ENCODE results near the gene CLHC1.
A peak's percentile ranks its signal among the peaks of the same experiment; 100 is the strongest.
"Not testable (repeated sequence)": the region's sequence is repeated elsewhere in the genome, so short reads cannot be mapped to it uniquely, and the experiment has no call there.

CLHC1 gene

GRCh38 chr2:55232084-55232862 is at the start of gene CLHC1, which contains the start of gene RPS27A:
CLHC1 (minus strand) TSS chr2:55232293; CDS start chr2:55222411, 9,882 bp downstream.
RPS27A (plus strand) TSS chr2:55232688; CDS start chr2:55232825, 137 bp downstream.
- H3K27ac Mint-ChIP-seq, result peak within 1 kb of the TSS; percentile 97
- H3K36me3 Mint-ChIP-seq, result peaks cover 25% of the 10 kb centered on the region
- no peaks in the 10 kb centered on the region for H3K9me3 Mint-ChIP-seq
- H3K4me1 Mint-ChIP-seq, result peaks cover 53% of the 10 kb centered on the region
- peak within 1 kb of the TSS; percentile 100 for H3K4me3 Mint-ChIP-seq
- no peaks in the 10 kb centered on the region for H3K27me3 Mint-ChIP-seq
- peak; percentile 94 for ATAC-seq

DNA sequence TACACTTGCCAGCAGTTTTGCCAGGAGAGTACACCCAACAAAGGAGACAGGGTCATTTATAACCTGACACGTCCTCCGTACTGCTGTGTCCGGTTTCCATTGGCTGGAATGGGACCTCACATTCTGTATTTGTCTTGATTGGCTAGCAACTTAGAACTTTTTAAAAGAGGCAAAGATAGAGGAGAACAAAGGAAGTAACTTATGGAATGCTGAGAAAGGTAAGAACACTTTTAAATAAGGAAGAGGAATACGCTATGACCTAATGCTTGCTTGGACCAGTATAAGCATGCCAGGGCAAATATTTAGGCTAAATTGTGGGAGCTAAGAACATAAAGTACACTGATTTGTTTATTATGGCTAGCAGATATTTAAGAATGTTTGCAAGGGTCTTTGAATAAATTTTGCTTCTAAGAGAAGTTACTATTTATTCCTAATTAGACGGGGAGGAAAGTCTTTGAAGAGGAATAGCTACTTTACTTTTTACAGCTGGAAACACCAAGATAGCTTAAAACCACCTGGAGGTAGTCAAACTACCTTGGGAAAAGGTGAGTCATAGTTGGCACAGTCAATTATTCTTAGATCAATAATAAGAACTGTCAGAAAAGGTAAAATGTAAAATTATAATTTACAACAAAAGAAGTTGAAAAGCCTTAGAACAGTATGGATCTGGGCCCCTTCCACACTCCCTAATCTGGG is 48.9 kb upstream of the CLHC1 start:
- Mint-ChIP-seq H3K4me1 (peaks cover 18% of the 10 kb centered on the region), H3K4me3 (peak overlapping the region; percentile 54), H3K27ac (peak overlapping the region; percentile 96)
- not testable (repeated sequence) for H3K36me3 Mint-ChIP-seq, H3K9me3 Mint-ChIP-seq, ATAC-seq, H3K27me3 Mint-ChIP-seq

DNA sequence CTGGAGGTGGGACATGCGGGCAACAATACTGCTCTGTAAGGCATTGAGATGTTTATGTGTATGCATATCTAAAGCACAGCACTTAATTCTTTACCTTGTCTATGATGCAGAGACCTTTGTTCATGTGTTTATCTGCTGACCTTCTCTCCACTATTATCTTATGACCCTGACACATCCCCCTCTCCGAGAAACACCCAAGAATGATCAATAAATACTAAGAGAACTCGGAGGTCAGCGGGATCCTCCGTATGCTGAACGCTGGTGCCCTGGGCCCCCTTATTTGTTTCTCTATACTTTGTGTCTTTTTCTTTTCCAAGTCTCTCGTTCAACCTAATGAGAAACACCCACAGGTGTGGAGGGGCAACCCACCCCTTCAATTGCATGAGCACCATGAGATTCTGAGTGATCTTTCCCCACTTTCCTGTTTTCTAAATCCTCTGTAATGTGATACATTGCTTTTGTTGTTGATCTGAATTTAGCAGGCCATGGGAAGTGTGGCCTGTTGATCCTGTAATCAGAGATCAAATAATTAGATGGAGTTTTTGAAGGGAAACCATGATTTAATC is 47.8 kb upstream of the CLHC1 start:
- H3K36me3 Mint-ChIP-seq, H3K27me3 Mint-ChIP-seq, H3K4me3 Mint-ChIP-seq, H3K9me3 Mint-ChIP-seq, ATAC-seq, H3K27ac Mint-ChIP-seq: not testable (repeated sequence)
- H3K4me1 Mint-ChIP-seq, result peaks cover 14% of the 10 kb centered on the region

- H3K27me3 Mint-ChIP-seq, H3K36me3 Mint-ChIP-seq, H3K9me3 Mint-ChIP-seq, ATAC-seq, H3K27ac Mint-ChIP-seq, H3K4me3 Mint-ChIP-seq: not testable (repeated sequence)
- H3K4me1 Mint-ChIP-seq, result peaks cover 11% of the 10 kb centered on the region
Measured at GRCh38 chr2:55279214-55279835, 47.2 kb upstream of the CLHC1 start.

- Mint-ChIP-seq H3K36me3 (no peaks in the 10 kb centered on the region), H3K4me1 (no peaks in the 10 kb centered on the region), H3K27ac (no peak overlapping the region), H3K9me3 (no peaks in the 10 kb centered on the region), H3K4me3 (no peak overlapping the region), H3K27me3 (no peaks in the 10 kb centered on the region)
- ATAC-seq, result no peak
Measured at GRCh38 chr2:55277310-55277709, 45.2 kb upstream of the CLHC1 start.

GRCh38 chr2:55274346-55274745 is 42.3 kb upstream of the CLHC1 start:
- not testable (repeated sequence) for H3K9me3 Mint-ChIP-seq, H3K27ac Mint-ChIP-seq, ATAC-seq, H3K4me3 Mint-ChIP-seq, H3K36me3 Mint-ChIP-seq, H3K27me3 Mint-ChIP-seq
- peaks cover 10% of the 10 kb centered on the region for H3K4me1 Mint-ChIP-seq

DNA sequence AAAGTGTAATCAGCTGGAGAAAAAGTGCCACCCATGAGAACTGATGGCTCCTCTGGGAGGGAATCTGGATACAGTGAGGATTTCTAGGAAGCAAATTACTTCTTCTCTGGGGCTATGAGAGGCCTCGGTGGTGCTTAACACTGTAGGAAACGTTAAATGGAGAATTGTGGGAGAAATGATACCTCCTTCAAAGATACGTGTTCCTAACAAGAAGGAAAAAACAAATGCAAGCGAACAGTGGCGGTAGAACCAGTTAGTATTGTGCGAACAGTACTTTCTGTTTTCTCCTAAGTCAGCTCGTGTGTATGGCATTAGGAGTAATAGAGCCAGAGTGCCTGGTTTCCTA is 37.5 kb upstream of the CLHC1 start:
- Mint-ChIP-seq H3K4me3 (peak overlapping the region; percentile 88), H3K36me3 (peaks cover 2% of the 10 kb centered on the region), H3K27ac (peak overlapping the region; percentile 96), H3K27me3 (no peaks in the 10 kb centered on the region), H3K9me3 (no peaks in the 10 kb centered on the region), H3K4me1 (peaks cover 20% of the 10 kb centered on the region)
- no peak for ATAC-seq

GRCh38 chr2:55268907-55269644 is 37.0 kb upstream of the CLHC1 start, which contains the start of gene MTIF2:
MTIF2 (minus strand) TSS chr2:55269231; CDS start chr2:55263858, 5,373 bp downstream.
- peaks cover 8% of the 10 kb centered on the region for H3K36me3 Mint-ChIP-seq
- H3K9me3 Mint-ChIP-seq, result no peaks in the 10 kb centered on the region
- H3K27ac Mint-ChIP-seq, result peak within 1 kb of the TSS; percentile 96
- no peaks in the 10 kb centered on the region for H3K27me3 Mint-ChIP-seq
- peaks cover 20% of the 10 kb centered on the region for H3K4me1 Mint-ChIP-seq
- ATAC-seq, result peak; percentile 99
- peak within 1 kb of the TSS; percentile 88 for H3K4me3 Mint-ChIP-seq

- peak overlapping the region; percentile 88 for H3K4me3 Mint-ChIP-seq
- H3K9me3 Mint-ChIP-seq, result no peaks in the 10 kb centered on the region
Measured at GRCh38 chr2:55268288-55268906, 36.3 kb upstream of the CLHC1 start.

GRCh38 chr2:55259586-55259985 is 27.5 kb upstream of the CLHC1 start:
- not testable (repeated sequence) for H3K9me3 Mint-ChIP-seq, H3K27me3 Mint-ChIP-seq, H3K27ac Mint-ChIP-seq, H3K4me1 Mint-ChIP-seq, ATAC-seq, H3K4me3 Mint-ChIP-seq
- peaks cover 32% of the 10 kb centered on the region for H3K36me3 Mint-ChIP-seq

More at GRCh38 chr2:55268288-55268906, 36.3 kb upstream of the CLHC1 start:
- no peak for ATAC-seq
- Mint-ChIP-seq H3K36me3 (peaks cover 9% of the 10 kb centered on the region), H3K27ac (peak overlapping the region; percentile 96), H3K27me3 (no peaks in the 10 kb centered on the region), H3K4me1 (peaks cover 20% of the 10 kb centered on the region)

GRCh38 chr2:55252832-55253231 is 20.7 kb upstream of the CLHC1 start:
- Mint-ChIP-seq H3K36me3 (peaks cover 30% of the 10 kb centered on the region), H3K4me3 (no peak overlapping the region), H3K27me3 (no peaks in the 10 kb centered on the region), H3K4me1 (no peaks in the 10 kb centered on the region), H3K9me3 (no peaks in the 10 kb centered on the region), H3K27ac (no peak overlapping the region)
- ATAC-seq, result no peak

- no peaks in the 10 kb centered on the region for H3K9me3 Mint-ChIP-seq
- no peak for ATAC-seq
- no peak overlapping the region for H3K4me3 Mint-ChIP-seq
- no peaks in the 10 kb centered on the region for H3K4me1 Mint-ChIP-seq
- no peak overlapping the region for H3K27ac Mint-ChIP-seq
- no peaks in the 10 kb centered on the region for H3K27me3 Mint-ChIP-seq
- H3K36me3 Mint-ChIP-seq, result peaks cover 54% of the 10 kb centered on the region
Measured at GRCh38 chr2:55247025-55247424, 14.9 kb upstream of the CLHC1 start.

- H3K27me3 Mint-ChIP-seq, result no peaks in the 10 kb centered on the region
- H3K27ac Mint-ChIP-seq, result no peak overlapping the region
- H3K36me3 Mint-ChIP-seq, result peaks cover 56% of the 10 kb centered on the region
- H3K4me1 Mint-ChIP-seq, result no peaks in the 10 kb centered on the region
- no peaks in the 10 kb centered on the region for H3K9me3 Mint-ChIP-seq
- no peak for ATAC-seq
- no peak overlapping the region for H3K4me3 Mint-ChIP-seq
Measured at GRCh38 chr2:55245411-55245810, 13.3 kb upstream of the CLHC1 start.

DNA sequence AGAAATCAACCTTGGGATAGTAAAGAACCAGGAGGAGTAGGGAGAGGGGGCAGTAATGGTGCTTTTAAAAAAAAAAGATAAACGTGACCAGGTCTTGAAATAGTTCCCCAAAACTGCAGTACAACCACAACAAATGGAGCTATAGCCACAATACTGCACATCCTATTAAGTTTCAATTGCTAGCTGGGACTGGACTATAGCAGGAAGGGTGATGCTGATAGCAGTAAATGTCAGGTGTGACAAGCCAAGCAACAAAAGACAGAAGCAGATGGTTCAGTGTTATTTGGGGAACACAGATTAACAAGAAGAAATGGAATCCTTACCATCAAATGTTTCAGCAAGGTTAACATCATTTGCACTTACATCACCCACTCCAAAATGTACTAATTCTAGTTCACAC is 10.5 kb upstream of the CLHC1 start:
- H3K9me3 Mint-ChIP-seq, result no peaks in the 10 kb centered on the region
- H3K27ac Mint-ChIP-seq, result no peak overlapping the region
- no peak overlapping the region for H3K4me3 Mint-ChIP-seq
- no peaks in the 10 kb centered on the region for H3K4me1 Mint-ChIP-seq
- no peaks in the 10 kb centered on the region for H3K27me3 Mint-ChIP-seq
- peaks cover 53% of the 10 kb centered on the region for H3K36me3 Mint-ChIP-seq
- no peak for ATAC-seq

All from stimulated activated memory B cell treated with anti-CD40 and anti-IgM and Interleukin-4, amounts not matched to agents 10 μg/mL and 1 μg/mL and 100 μg/mL, for 72 hours (primary cell).